Measurements from ENCODE around the gene LAMA1. TPM values are rescaled to one million over a fixed set of nuclear protein-coding genes. Genes with fewer than 3 reads are reported as not detected.

LAMA1 gene
- total RNA-seq, 1 experiment from 2014 or later, result 129 TPM

DNA sequence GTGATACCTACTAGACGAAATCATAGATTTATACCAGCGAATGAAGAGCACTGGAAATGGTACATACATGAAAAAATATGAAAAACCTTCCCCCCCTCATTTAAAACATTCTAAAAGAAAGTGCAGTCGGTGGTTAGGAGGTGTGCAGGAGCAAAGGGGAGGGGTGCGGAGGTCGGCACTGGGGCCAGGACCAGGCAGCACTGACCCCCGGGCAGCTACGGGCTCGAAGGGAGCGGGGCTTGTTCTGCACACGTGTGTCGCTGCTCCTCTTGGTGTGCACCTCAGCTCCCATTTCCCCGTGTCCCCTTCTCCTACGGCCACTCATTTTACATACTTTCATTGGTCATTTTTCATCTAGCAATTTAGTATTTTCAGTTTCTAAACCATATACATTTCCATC, 89.0 kb downstream of the LAMA1 start:
- Mint-ChIP-seq H3K4me1 (ENCODE audit: low read depth, unreplicated experiment) (no peaks in the 10 kb centered on the region), H3K27me3 (ENCODE audit: insufficient read depth, unreplicated experiment) (no peaks in the 10 kb centered on the region), H3K4me3 (ENCODE audit: unreplicated experiment) (no peak overlapping the region), H3K27ac (ENCODE audit: unreplicated experiment) (no peak overlapping the region), H3K36me3 (ENCODE audit: insufficient read depth, unreplicated experiment) (peaks cover 54% of the 10 kb centered on the region), H3K9me3 (ENCODE audit: unreplicated experiment) (no peaks in the 10 kb centered on the region)
- H3K4me3 ChIP-seq (ENCODE audit: low read depth, low read length), result no peak overlapping the region
- ChIA-PET CTCF (no interaction called here), POLR2A (no interaction called here)
- BruUV-seq (replicated peaks), result no TSS peak
- no peaks in the 10 kb centered on the region; the same call in 1 of the 2 replicates for H3K4me1 ChIP-seq
- intact Hi-C loops (cut with micrococcal nuclease; ENCODE audit: unreplicated experiment), result no loop called here
- H3K36me3 ChIP-seq (ENCODE audit: control insufficient read depth, insufficient read depth, low read length), result no peaks in the 10 kb centered on the region
- no peaks in the 10 kb centered on the region for H3K27me3 ChIP-seq (replicated peaks; ENCODE audit: control insufficient read depth, insufficient read depth, low read length)
- H3K9me3 ChIP-seq, result no peaks in the 10 kb centered on the region
- no peak for DNase-seq
- TF ChIP-seq CTCF (IDR thresholded peaks at IDR 0.05; ENCODE audit: insufficient read depth in 1 of 2, low read depth in 1 of 2, low read length in 1 of 2, severe bottlenecking in 1 of 2, unreplicated experiment in 1 of 2), result no peak

- no peaks in the 10 kb centered on the region for H3K4me1 Mint-ChIP-seq (ENCODE audit: low read depth, unreplicated experiment)
- no peak overlapping the region for H3K27ac Mint-ChIP-seq (ENCODE audit: unreplicated experiment)
- Histone ChIP-seq H3K36me3 (ENCODE audit: control insufficient read depth, insufficient read depth, low read length) (peaks cover 5% of the 10 kb centered on the region), H3K9me3 (no peaks in the 10 kb centered on the region), H3K4me1 (no peaks in the 10 kb centered on the region; the same call in 1 of the 2 replicates), H3K4me3 (ENCODE audit: low read depth, low read length) (no peak overlapping the region), H3K27me3 (replicated peaks; ENCODE audit: control insufficient read depth, insufficient read depth, low read length) (no peaks in the 10 kb centered on the region)
- peaks cover 60% of the 10 kb centered on the region for H3K36me3 Mint-ChIP-seq (ENCODE audit: insufficient read depth, unreplicated experiment)
- H3K4me3 Mint-ChIP-seq (ENCODE audit: unreplicated experiment), result no peak overlapping the region
- ChIA-PET POLR2A (no interaction called here), CTCF (interaction anchor here (1.1 kb wide), 1 partner anchor 152 kb away, joined by 3 read pairs; no protein-coding TSS in a partner anchor)
- TF ChIP-seq CTCF (IDR thresholded peaks at IDR 0.05; ENCODE audit: insufficient read depth in 1 of 2, low read depth in 1 of 2, low read length in 1 of 2, severe bottlenecking in 1 of 2, unreplicated experiment in 1 of 2), result no peak
- intact Hi-C loops (cut with micrococcal nuclease; ENCODE audit: unreplicated experiment), result no loop called here
- no peaks in the 10 kb centered on the region for H3K9me3 Mint-ChIP-seq (ENCODE audit: unreplicated experiment)
- no peaks in the 10 kb centered on the region for H3K27me3 Mint-ChIP-seq (ENCODE audit: insufficient read depth, unreplicated experiment)
- BruUV-seq (replicated peaks), result no TSS peak
- no peak for DNase-seq
Observed at GRCh38 chr18:7025194-7025593, 92.4 kb downstream of the LAMA1 start.

DNA sequence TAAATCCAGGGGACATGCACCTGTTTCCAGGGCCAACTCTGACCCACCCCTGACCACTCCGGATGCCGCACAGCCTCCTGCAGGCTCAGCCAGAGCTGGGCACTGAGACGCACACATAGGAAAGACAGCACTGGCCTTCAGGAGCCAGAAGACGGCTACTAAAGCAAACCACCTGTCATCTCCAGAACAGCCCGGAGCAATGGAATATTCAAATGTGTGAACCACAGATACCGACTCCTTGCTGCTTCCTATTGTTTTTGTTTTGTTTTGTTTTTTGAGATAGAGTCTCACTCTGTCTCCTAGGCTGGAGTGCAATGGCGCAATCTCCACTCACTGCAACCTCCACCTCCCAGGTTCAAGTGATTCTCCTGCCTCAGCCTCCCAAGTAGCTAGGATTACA, 94.0 kb downstream of the LAMA1 start:
- ChIA-PET CTCF (no interaction called here), POLR2A (no interaction called here)
- no peak for DNase-seq
- no TSS peak for BruUV-seq (replicated peaks)
- Histone ChIP-seq H3K9me3 (no peaks in the 10 kb centered on the region), H3K4me3 (ENCODE audit: low read depth, low read length) (no peak overlapping the region), H3K36me3 (ENCODE audit: control insufficient read depth, insufficient read depth, low read length) (peaks cover 6% of the 10 kb centered on the region), H3K4me1 (no peaks in the 10 kb centered on the region; the same call in 1 of the 2 replicates), H3K27me3 (replicated peaks; ENCODE audit: control insufficient read depth, insufficient read depth, low read length) (no peaks in the 10 kb centered on the region)
- Mint-ChIP-seq H3K4me1 (ENCODE audit: low read depth, unreplicated experiment) (no peaks in the 10 kb centered on the region), H3K4me3 (ENCODE audit: unreplicated experiment) (no peak overlapping the region), H3K36me3 (ENCODE audit: insufficient read depth, unreplicated experiment) (peaks cover 72% of the 10 kb centered on the region), H3K9me3 (ENCODE audit: unreplicated experiment) (no peaks in the 10 kb centered on the region), H3K27ac (ENCODE audit: unreplicated experiment) (no peak overlapping the region), H3K27me3 (ENCODE audit: insufficient read depth, unreplicated experiment) (no peaks in the 10 kb centered on the region)
- intact Hi-C loops (cut with micrococcal nuclease; ENCODE audit: unreplicated experiment), result no loop called here
- no peak for TF ChIP-seq CTCF (IDR thresholded peaks at IDR 0.05; ENCODE audit: insufficient read depth in 1 of 2, low read depth in 1 of 2, low read length in 1 of 2, severe bottlenecking in 1 of 2, unreplicated experiment in 1 of 2)

Measured in Caco-2 (cell line).